ENCODE measurements around the gene FAM229B. TPM values are rescaled to one million over a fixed set of nuclear protein-coding genes. Genes with fewer than 3 reads are reported as not detected.

The FAM229B gene
- total RNA-seq, 1 experiment from 2014 or later: 20.0 TPM

GRCh38 chr6:112113431-112113830 is 26.0 kb downstream of the FAM229B start:
- CTCF ChIA-PET: no interaction called here
- POLR2A ChIA-PET: no interaction called here
- Mint-ChIP-seq H3K27me3 (ENCODE audit: low read depth) (no peaks in the 10 kb centered on the region), H3K9me3 (no peaks in the 10 kb centered on the region), H3K4me3 (no peak overlapping the region), H3K4me1 (peaks cover 3% of the 10 kb centered on the region; the same call in 1 of the 2 replicates), H3K27ac (no peak overlapping the region), H3K36me3 (no peaks in the 10 kb centered on the region)
- DNase-seq (ENCODE audit: low spot score) (no peak), ATAC-seq (no peak)
- TF ChIP-seq HMGXB4 (CRISPR knock-in tag; IDR thresholded peaks at IDR 0.05): no peak
- TF ChIP-seq JAZF1 (CRISPR knock-in tag; IDR thresholded peaks at IDR 0.05): no peak
- TF ChIP-seq JUN (CRISPR knock-in tag; IDR thresholded peaks at IDR 0.05): no peak
- TF ChIP-seq ZNF416 (CRISPR knock-in tag; IDR thresholded peaks at IDR 0.05): no peak
- TF ChIP-seq IRF1 (CRISPR knock-in tag; IDR thresholded peaks at IDR 0.05): no peak

GRCh38 chr6:112113918-112114317 is 26.5 kb downstream of the FAM229B start:
- H3K4me1 Mint-ChIP-seq: peaks cover 3% of the 10 kb centered on the region; the same call in 1 of the 2 replicates
- TF ChIP-seq FOXK1 (CRISPR knock-in tag; IDR thresholded peaks at IDR 0.05): no peak
- TF ChIP-seq RORB (CRISPR knock-in tag; IDR thresholded peaks at IDR 0.05): no peak
- no peak for TF ChIP-seq ATF3 (CRISPR knock-in tag; conservative IDR thresholded peaks at IDR 0.05)
- no peak for TF ChIP-seq ZNF425 (CRISPR knock-in tag; conservative IDR thresholded peaks at IDR 0.05)
- TF ChIP-seq TP53 (CRISPR knock-in tag; IDR thresholded peaks at IDR 0.05): no peak
- TF ChIP-seq GRHL2 (CRISPR knock-in tag; IDR thresholded peaks at IDR 0.05; ENCODE audit: insufficient replicate concordance, severe bottlenecking): no peak
- TF ChIP-seq SMAD3 (CRISPR knock-in tag; IDR thresholded peaks at IDR 0.05; ENCODE audit: borderline replicate concordance): no peak
- no peak for TF ChIP-seq NR1H2 (CRISPR knock-in tag; IDR thresholded peaks at IDR 0.05)
- no peak for TF ChIP-seq NFYB (CRISPR knock-in tag; conservative IDR thresholded peaks at IDR 0.05; ENCODE audit: low read depth)
- H3K4me3 Mint-ChIP-seq: no peak overlapping the region
- no peaks in the 10 kb centered on the region for H3K27me3 Mint-ChIP-seq (ENCODE audit: low read depth)
- ChIA-PET CTCF (no interaction called here), POLR2A (no interaction called here)
- H3K9me3 Mint-ChIP-seq: no peaks in the 10 kb centered on the region
- DNase-seq (ENCODE audit: low spot score): no peak
- no peak overlapping the region for H3K27ac Mint-ChIP-seq
- no peak for ATAC-seq
- H3K36me3 Mint-ChIP-seq: no peaks in the 10 kb centered on the region

GRCh38 chr6:112114577-112115223 is 27.3 kb downstream of the FAM229B start:
- H3K27ac Mint-ChIP-seq: no peak overlapping the region
- no peaks in the 10 kb centered on the region for H3K9me3 Mint-ChIP-seq
- H3K27me3 Mint-ChIP-seq (ENCODE audit: low read depth): no peaks in the 10 kb centered on the region
- no peak for TF ChIP-seq ZNF317 (CRISPR knock-in tag; IDR thresholded peaks at IDR 0.05; ENCODE audit: borderline replicate concordance, low read depth)
- TF ChIP-seq ZNF512 (CRISPR knock-in tag; IDR thresholded peaks at IDR 0.05; ENCODE audit: borderline replicate concordance): no peak
- no peaks in the 10 kb centered on the region for H3K4me1 Mint-ChIP-seq
- POLR2A ChIA-PET: no interaction called here
- H3K36me3 Mint-ChIP-seq: no peaks in the 10 kb centered on the region
- no peak overlapping the region for H3K4me3 Mint-ChIP-seq
- ATAC-seq: no peak
- DNase-seq (ENCODE audit: low spot score): no peak
- CTCF ChIA-PET: no interaction called here

Measured in WTC11 (cell line).